ENCODE data around the gene RRAS.
"Not testable (repeated sequence)": the region's sequence is repeated elsewhere in the genome, so short reads cannot be mapped to it uniquely, and the experiment has no call there.

RRAS gene

DNA sequence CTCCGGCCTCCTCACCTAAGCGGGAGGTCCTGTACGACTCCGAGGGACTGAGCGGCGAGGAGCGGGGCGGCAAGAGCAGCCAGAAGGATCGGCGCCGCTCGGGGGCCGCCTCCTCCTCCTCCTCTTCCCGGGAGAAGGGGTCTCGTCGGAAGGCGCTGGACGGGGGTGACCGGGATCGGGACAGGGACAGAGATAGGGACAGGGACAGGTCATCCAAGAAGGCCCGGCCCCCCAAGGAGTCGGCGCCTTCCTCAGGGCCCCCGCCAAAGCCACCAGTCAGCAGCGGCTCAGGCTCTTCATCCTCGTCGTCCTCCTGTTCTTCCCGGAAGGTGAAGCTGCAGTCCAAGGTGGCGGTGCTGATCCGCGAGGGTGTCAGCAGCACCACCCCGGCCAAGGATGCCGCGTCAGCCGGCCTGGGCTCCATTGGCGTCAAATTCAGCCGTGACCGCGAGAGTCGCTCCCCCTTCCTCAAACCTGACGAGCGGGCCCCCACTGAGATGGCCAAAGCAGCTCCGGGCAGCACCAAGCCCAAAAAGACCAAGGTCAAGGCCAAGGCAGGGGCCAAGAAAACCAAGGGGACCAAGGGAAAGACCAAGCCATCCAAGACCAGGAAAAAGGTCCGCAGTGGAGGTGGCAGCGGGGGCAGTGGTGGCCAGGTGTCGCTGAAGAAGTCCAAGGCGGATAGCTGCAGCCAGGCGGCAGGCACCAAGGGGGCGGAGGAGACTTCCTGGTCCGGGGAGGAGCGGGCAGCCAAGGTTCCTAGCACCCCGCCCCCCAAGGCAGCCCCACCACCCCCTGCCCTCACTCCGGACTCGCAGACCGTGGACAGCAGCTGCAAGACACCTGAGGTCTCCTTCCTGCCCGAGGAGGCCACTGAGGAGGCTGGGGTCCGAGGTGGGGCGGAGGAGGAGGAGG is 12.9 kb upstream of the RRAS start:
- no peak for DNase-seq

- no peak for DNase-seq
Measured at GRCh38 chr19:49651820-49652550, 12.0 kb upstream of the RRAS start.

DNA sequence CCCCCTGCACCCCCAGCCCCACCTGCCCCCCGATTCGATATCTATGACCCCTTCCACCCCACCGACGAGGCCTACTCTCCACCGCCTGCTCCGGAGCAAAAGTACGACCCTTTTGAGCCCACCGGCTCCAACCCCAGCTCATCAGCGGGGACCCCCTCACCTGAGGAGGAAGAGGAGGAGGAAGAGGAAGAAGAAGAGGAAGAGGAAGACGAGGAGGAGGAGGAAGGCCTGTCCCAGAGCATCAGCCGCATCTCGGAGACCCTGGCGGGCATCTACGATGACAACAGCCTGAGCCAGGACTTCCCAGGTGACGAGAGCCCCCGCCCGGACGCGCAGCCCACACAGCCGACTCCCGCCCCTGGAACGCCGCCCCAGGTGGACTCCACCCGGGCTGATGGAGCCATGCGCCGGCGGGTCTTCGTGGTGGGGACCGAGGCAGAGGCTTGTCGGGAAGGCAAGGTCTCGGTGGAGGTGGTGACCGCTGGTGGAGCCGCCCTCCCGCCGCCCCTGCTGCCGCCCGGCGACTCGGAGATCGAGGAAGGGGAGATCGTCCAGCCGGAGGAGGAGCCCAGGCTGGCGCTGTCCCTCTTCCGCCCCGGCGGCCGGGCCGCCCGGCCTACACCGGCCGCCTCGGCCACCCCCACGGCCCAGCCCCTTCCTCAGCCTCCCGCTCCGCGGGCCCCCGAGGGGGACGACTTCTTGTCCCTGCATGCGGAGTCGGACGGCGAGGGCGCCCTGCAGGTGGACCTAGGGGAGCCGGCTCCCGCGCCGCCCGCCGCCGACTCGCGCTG is 11.3 kb upstream of the RRAS start:
- no peak for DNase-seq

- DNase-seq: no peak
Measured at GRCh38 chr19:49646586-49646985, 6.6 kb upstream of the RRAS start.

DNA sequence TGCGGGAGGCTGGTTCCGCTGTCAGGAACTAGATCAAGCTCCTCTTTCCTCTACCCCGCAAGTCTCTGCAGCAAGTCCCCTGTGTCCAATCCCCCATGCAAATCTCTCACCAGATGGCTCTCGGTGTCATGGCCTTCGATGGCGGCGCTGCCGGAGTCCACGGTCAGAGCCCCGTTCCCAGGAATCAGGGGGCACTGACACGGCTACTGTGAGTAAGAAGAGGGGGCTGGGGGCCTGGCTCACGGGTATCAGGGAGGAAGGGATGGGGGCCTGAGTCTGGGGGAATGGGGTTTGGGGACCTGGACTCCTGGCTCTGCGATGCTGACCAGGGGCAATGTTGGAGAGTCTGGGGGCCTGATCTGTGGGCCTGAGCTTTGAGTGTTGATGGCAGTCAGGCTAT is 6.1 kb upstream of the RRAS start:
- no peak for DNase-seq

DNA sequence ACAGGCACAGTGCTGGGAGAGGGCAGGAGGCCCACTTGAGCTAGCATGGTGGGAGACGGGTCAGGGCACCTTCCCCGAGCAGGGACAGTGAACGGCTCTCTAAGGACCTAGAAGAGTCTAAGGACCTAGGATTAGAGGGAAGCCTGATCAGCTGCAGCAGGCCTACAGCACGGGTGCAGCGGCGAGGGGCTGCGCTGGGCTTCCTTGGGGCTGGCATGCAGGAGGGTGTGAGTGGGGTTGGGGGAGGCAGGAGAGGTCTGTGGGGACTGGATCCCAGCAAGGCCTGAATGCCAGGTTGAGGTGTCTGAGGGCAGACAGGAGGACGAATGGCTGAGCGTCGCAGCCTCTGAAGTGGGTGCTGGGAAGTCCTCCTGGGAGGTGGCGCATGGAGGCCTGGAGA is 5.6 kb upstream of the RRAS start:
- DNase-seq: no peak

DNA sequence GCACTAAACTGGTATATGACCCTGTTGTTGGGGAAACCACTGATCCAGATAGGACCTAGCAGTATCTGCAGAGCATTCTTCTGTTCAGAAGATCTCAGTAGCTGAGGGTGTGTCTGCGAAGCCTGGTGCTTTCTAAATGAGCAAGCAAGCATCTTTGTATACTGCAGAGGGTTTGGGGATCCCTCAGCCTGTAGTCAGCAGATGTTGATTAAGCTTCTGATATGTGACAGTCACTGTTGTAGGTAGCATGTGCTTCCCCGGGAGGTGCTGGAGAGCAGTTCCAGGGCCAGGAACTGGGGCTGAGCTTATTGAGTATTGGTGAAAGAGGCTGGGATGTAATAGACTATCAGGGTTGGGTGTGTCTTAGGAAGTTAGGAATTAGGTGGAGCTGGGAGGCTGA is 3.5 kb upstream of the RRAS start:
- DNase-seq: no peak

DNA sequence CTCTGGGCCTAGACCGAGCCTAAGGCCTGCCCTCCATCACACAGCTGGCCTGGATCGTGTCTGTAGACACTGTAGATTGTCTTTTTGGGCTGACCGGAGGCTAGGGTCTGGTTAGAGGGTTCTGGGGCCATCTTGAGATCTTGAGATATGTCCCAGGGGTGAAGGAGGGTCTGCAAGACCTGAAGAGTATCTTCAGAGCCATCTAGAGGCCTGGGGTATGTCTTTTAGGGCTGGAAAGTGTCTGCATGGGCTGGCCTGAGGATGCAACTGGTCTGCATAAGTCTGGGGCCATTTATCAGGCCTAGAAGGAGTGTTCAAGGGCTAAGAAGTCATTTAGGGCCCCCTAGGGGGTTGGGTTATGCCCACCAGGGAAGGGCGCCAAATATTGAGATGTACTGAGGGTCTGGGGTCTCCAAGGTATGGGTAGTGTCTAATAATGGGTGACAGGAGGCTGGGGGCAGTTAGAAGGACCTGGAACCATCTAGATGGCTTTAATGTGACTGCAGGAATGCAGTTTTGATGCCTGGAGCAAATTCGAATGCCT is 2.6 kb upstream of the RRAS start:
- DNase-seq: peak; percentile 47

DNA sequence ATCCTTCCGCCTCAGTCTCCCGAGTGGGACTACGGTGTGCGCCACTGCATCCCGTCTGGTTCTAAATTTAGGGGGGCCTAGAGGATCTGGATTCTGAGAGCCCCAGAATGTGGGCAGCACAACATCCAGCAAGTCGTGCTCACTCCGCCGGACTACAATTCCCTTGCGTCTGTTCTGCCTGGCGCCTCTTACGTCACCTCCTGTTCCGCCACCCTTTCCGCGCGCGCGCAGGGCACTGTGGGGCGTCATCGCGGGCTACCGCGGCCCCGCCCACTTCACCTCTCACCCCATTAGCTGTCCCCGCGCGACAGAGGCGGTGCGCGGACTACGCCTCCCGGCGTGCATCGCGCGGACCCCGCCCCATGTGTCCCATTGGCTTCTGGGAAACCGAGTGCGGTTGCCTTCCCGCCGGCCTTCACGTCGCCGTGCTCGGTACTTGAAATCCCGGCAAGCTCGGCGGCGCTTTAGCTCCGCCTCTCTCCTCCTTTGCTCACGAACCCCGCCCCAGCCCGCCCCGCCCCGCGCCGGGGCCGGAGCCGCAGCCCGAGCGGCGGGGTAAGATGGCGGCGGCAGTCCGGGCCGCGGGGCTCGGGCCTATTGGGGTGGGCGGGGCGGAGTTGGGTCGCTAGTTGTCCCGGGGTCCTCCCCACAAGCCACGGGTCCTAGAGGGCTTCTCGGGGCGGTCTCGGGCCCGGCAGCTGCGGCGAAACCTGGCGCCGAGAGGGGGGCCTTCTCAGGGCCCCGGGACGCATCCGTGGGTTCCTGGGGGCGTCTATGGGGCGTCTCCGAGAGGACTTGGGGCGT is 1.9 kb upstream of the RRAS start, which contains the start of gene SCAF1:
Gene SCAF1 (plus strand): TSS at position 522 of the 804 bp plus-strand sequence. CDS start 2,818 bp downstream, outside the sequence.
- peak; percentile 100 for DNase-seq

- DNase-seq: peak; percentile 45
Measured at GRCh38 chr19:49639401-49640112, 386 bp downstream of the RRAS start.

- DNase-seq: peak; percentile 57
Measured at GRCh38 chr19:49637821-49638738, 1.9 kb downstream of the RRAS start.

GRCh38 chr19:49636233-49636932 is 3.6 kb downstream of the RRAS start:
- no peak for DNase-seq

- peak; percentile 38 for DNase-seq
Measured at GRCh38 chr19:49635530-49636232, 4.3 kb downstream of the RRAS start.

GRCh38 chr19:49633273-49633672 is 6.7 kb downstream of the RRAS start:
- not testable (repeated sequence) for DNase-seq

DNA sequence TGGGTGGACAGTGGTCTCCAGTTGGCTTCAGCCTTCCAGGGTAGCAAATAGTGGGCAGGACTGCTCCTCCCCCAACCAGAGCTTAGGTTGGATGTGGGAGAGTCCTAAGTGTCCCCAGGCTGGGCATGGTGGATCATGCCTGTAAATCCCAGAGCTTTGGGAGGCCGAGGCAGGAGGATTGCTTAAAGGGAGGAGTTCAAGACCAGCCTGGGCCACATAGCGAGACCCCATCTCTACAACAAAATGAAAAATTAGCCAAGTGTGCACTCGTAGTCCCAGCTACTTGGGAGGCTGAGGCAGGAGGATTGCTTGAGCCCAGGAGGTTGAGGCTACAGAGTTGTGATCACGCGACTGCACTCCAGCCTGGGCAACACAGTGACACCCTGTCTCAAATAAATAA is 7.4 kb downstream of the RRAS start:
- DNase-seq: no peak

- peak; percentile 65 for DNase-seq
Measured at GRCh38 chr19:49631610-49632192, 8.2 kb downstream of the RRAS start.

- DNase-seq: no peak
Measured at GRCh38 chr19:49631014-49631588, 8.8 kb downstream of the RRAS start.

- no peak for DNase-seq
Measured at GRCh38 chr19:49629659-49630058, 10.3 kb downstream of the RRAS start.

Measured in NCI-H82 (cell line).